ENCODE data around the gene ARRDC2. TPM values are rescaled to one million over a fixed set of nuclear protein-coding genes. Genes with fewer than 3 reads are reported as not detected.
A peak's percentile ranks its signal among the peaks of the same experiment; 100 is the strongest.
"Not testable (repeated sequence)": the region's sequence is repeated elsewhere in the genome, so short reads cannot be mapped to it uniquely, and the experiment has no call there.

ARRDC2 gene
- total RNA-seq, 4 donors from 2014 or later = 127 to 180 (median 177) TPM

DNA sequence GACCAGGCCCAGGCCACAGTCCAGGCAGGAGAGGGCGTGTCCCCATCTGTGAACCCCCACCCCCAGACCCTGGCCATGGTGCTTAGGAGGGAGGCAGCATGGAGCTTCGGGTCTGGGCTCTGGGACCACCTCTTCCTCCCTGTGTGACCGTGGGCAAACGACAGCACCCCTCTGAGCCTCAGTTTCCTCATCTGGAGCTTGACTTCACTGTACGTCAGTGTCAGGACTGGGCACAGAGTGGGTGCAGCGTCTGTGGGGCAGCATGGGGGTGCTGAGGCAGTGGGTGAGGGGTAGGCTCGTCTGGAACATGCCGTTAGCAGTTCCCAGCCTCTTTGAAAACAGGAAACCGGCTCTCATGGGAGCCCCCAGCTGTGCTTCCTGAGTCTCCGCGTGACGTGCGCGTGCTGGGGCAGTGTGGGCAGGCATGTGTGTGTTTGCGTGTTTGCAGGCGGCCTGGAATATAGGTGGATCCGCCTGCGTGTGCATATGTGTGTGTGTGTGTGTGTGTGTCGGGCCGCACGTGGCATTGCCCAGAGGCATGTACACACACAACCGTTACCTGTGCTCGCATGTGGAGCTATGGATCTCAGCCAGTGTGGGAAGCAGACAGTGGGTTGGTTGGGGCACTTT is 15.8 kb downstream of the ARRDC2 start:
- H3K4me1 ChIP-seq = peaks cover 0 to 57% (median 44%) of the 10 kb centered on the region in 4 donors

DNA sequence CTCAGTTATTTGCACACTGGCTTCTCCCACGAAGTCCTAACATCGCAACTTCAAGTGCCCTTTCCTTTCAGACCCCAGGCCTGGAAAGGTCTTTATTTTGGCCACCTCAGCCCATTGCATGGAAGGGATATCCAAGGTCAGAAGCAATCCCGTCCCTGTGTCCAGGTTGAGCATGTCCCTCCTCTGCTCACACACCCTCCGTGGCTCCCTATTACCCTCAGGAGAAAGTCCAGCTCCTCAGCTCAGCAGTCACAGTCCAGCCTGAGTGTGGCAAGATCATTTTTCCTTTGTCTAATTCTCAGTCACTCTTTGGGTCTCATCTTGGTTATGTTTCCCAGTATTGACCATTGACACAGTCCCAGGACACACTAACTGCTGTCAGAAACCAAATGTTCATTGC is 19.2 kb downstream of the ARRDC2 start:
- no peak for DNase-seq (ENCODE audit: low spot score in 2 of 2)
- Histone ChIP-seq H3K4me3 (no peak overlapping the region), H3K36me3 (no peaks in the 10 kb centered on the region), H3K4me1 (peaks cover 0 to 24% (median 18%) of the 10 kb centered on the region in 4 donors), H3K27me3 (no peaks in the 10 kb centered on the region), H3K9me3 (no peaks in the 10 kb centered on the region), H3K27ac (peak overlapping the region in 1 of 4 donors; percentile 40)
- 84 to 85% methylated on average over 4 of the region's 4 CpGs for WGBS, 2 donors
- TF ChIP-seq POLR2A (IDR thresholded peaks at IDR 0.05) (no peak), EP300 (IDR thresholded peaks at IDR 0.05) (no peak)
- TF ChIP-seq, protein P1, sequence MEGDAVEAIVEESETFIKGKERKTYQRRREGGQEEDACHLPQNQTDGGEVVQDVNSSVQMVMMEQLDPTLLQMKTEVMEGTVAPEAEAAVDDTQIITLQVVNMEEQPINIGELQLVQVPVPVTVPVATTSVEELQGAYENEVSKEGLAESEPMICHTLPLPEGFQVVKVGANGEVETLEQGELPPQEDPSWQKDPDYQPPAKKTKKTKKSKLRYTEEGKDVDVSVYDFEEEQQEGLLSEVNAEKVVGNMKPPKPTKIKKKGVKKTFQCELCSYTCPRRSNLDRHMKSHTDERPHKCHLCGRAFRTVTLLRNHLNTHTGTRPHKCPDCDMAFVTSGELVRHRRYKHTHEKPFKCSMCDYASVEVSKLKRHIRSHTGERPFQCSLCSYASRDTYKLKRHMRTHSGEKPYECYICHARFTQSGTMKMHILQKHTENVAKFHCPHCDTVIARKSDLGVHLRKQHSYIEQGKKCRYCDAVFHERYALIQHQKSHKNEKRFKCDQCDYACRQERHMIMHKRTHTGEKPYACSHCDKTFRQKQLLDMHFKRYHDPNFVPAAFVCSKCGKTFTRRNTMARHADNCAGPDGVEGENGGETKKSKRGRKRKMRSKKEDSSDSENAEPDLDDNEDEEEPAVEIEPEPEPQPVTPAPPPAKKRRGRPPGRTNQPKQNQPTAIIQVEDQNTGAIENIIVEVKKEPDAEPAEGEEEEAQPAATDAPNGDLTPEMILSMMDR (IDR thresholded peaks at IDR 0.05) = no peak

More for the DNA sequence above, 15.8 kb downstream of the ARRDC2 start:
- peak overlapping the region; percentile 86 to 95 (median 90) for H3K27ac ChIP-seq
- no peaks in the 10 kb centered on the region for H3K36me3 ChIP-seq
- no peaks in the 10 kb centered on the region for H3K27me3 ChIP-seq
- WGBS, 2 donors = 38 to 54% methylated on average over 8 to 22 of the region's 23 CpGs
- peak in 1 of 2 donors; percentile 39 for TF ChIP-seq POLR2A (IDR thresholded peaks at IDR 0.05)
- TF ChIP-seq, protein P1 (IDR thresholded peaks at IDR 0.05) = peak in 2 of 5 experiments; percentile 12 to 20
- TF ChIP-seq EP300 (IDR thresholded peaks at IDR 0.05) = peak; percentile 98 to 99
- DNase-seq (ENCODE audit: low spot score in 2 of 2) = peak; percentile 89 to 96
- no peaks in the 10 kb centered on the region for H3K9me3 ChIP-seq
- no peak overlapping the region for H3K4me3 ChIP-seq

DNA sequence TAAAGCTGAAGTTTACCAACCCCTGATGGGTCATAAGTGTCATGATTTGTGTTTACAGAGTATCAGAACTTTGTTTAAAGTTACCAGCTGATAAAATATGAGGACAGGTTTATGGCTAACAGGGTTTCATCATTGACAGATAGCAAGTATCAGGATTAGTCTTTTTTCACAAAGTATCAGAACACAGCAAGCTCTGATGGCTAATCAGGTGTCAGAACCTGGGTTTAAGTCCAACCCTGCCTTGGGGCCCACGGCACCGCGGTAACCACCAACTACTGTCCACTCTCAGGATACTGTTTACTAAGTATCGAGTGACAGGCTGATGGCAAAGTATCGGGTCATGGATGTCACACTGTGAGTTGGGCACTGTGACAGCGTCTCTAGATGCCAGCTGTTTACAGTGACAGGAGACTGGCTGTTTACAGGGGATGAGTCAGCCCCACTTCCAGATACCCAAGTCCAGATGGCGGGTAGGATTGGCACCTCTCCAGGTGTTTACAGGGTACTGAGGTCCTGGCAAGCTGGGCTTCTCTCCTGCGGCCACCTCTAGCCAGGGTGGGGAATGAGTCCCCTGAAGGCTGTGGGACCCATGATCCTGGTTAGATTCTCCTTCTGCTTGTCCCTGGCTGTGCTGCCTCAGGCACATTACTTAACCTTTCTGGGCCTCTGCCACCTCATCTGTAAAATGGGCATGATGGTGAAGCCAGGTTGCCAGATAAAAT is 21.8 kb downstream of the ARRDC2 start:
- no peak for TF ChIP-seq POLR2A (IDR thresholded peaks at IDR 0.05)
- TF ChIP-seq, protein P1 (IDR thresholded peaks at IDR 0.05) = no peak
- TF ChIP-seq EP300 (IDR thresholded peaks at IDR 0.05) = no peak
- Histone ChIP-seq H3K27me3 (no peaks in the 10 kb centered on the region), H3K4me3 (no peak overlapping the region), H3K27ac (no peak overlapping the region), H3K9me3 (no peaks in the 10 kb centered on the region), H3K36me3 (no peaks in the 10 kb centered on the region), H3K4me1 (no peaks in the 10 kb centered on the region)
- no peak for DNase-seq (ENCODE audit: low spot score in 2 of 2)
- 66 to 71% methylated on average over 5 to 8 of the region's 8 CpGs for WGBS, 2 donors

DNA sequence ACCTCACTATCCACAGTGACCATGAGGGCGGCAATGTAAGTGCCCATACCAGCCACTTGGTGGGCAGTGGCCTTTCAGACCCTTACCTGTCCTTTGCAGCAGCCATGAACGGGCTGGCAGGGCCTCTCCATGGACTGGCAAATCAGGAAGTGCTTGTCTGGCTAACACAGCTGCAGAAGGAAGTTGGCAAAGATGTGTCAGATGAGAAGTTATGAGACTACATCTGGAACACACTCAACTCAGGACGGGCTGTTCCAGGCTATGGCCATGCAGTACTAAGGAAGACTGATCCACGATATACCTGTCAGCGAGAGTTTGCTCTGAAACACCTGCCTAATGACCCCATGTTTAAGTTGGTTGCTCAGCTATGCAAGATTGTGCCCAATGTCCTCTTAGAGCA is 23.4 kb downstream of the ARRDC2 start:
- TF ChIP-seq EP300 (IDR thresholded peaks at IDR 0.05) = peak in 1 of 2 donors; percentile 35
- 78 to 84% methylated on average over 4 to 5 of the region's 5 CpGs for WGBS, 2 donors
- H3K9me3 ChIP-seq = not testable (repeated sequence)

DNA sequence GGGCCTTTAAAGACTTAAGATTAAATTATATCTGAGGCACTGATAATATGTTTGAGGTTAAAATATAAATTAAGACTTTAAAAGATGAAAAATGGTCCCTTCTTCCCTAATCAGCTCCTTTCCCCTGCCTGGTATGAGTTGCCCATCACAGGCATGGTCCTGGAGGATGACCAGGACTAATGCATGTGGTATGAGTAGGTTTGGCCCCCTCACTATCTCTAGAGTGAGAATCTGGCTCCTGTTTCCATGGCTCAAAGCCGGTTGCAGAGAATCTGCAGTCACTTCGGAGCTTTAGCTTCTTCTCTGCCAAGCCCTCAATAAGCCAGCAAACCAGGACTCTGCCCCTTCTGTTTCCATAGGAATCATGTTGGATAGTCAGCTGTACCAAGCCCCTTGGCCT is 24.1 kb downstream of the ARRDC2 start:
- not testable (repeated sequence) for H3K27me3 ChIP-seq; H3K4me1 ChIP-seq; H3K36me3 ChIP-seq; H3K27ac ChIP-seq; DNase-seq (ENCODE audit: low spot score in 2 of 2); H3K9me3 ChIP-seq; H3K4me3 ChIP-seq
- WGBS, 2 donors = 88 to 89% methylated on average over 2 of the region's 2 CpGs

More for the DNA sequence above, 23.4 kb downstream of the ARRDC2 start:
- H3K27me3 ChIP-seq; H3K4me1 ChIP-seq; H3K4me3 ChIP-seq; H3K36me3 ChIP-seq; DNase-seq (ENCODE audit: low spot score in 2 of 2); H3K27ac ChIP-seq: not testable (repeated sequence)

DNA sequence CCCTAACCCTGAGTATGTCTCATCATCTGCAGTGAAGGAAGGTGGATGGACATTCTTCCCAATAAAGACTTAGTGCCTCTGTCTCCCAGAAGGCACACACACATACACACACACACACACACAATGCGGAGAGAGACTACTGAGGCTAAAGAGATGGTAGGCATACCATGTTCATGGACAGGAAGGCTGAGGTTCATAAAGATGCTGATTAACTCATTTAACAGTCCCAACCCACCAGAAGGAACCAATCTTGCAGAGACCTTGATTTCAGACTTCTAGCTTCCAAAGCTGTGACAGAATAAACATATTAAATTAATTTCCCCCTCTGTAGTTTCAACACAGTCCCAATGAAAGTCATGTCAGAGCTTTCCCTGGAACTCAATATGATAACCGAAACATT is 33.1 kb downstream of the ARRDC2 start:
- Histone ChIP-seq H3K9me3 (peaks cover 0 to 8% (median 0%) of the 10 kb centered on the region in 4 donors), H3K4me3 (no peak overlapping the region), H3K4me1 (peaks cover 0 to 18% (median 8%) of the 10 kb centered on the region in 4 donors), H3K27me3 (no peaks in the 10 kb centered on the region), H3K27ac (no peak overlapping the region), H3K36me3 (no peaks in the 10 kb centered on the region)
- TF ChIP-seq POLR2A (IDR thresholded peaks at IDR 0.05) (no peak), EP300 (IDR thresholded peaks at IDR 0.05) (no peak)
- TF ChIP-seq, protein P1 (IDR thresholded peaks at IDR 0.05) = no peak
- DNase-seq (ENCODE audit: low spot score in 2 of 2) = no peak
- 65 to 100% methylated on average over 2 of the region's 2 CpGs for WGBS, 2 donors

All from tibial nerve (tissue), 4 donors.